Fibroblast of the aortic adventitia (primary cell): ENCODE results near the gene CEP152. TPM values are rescaled to one million over a fixed set of nuclear protein-coding genes. Genes with fewer than 3 reads are reported as not detected.

ENCODE experiments used
- DNase-seq: peaks from one replicate; pipeline ENCODE4 v3.0.0-alpha.2; 2010; ENCODE audit warnings: low read depth
- H3K4me3 ChIP-seq: 2 replicates; pipeline ENCODE4 v1.5.1; 2011; ENCODE audit warnings: low read depth, mild to moderate bottlenecking, control low read depth, low read length, moderate library complexity
- CTCF ChIP-seq: IDR thresholded peaks from 2 replicates; pipeline ENCODE4 v1.5.1; 2011; ENCODE audit warnings: mild to moderate bottlenecking, low read length, control low read depth, inconsistent platforms; ENCODE audit not compliant: insufficient read depth
- total RNA-seq: library from RNA; depleted of rRNA; stranded (reverse); fragments of >200 nt; gene quantifications from 2 replicates; pipeline ENCODE4 v1.2.3, GENCODE V29; 2012; ENCODE audit warnings: low replicate concordance

Gene CEP152
- total RNA-seq, 1 donor: 14.4 TPM

DNA sequence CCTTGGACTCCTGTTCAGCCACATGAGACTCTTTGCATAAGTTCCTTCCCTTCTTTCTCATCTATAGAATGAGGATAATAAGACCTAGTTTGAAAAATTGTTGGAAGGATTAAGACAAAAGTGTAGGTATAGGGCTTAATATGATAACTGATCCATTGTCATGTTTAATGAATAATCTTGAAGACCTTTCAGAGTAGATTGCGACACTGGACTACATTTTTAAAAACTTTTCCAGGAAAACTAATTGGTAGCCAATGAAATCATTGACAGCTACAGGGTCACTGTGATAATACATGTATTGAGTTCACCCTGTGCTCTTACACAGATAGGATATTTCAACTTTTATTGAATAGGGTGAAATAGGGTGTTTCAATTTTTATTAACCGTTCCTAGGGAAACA, 86.9 kb downstream of the CEP152 start:
- DNase-seq: no peak
- no peak for TF ChIP-seq CTCF
- no peak overlapping the region for H3K4me3 ChIP-seq

GRCh38 chr15:48722764-48723661, 87.9 kb downstream of the CEP152 start:
- DNase-seq: peak; percentile 81
- no peak overlapping the region for H3K4me3 ChIP-seq
- TF ChIP-seq CTCF: no peak

DNA sequence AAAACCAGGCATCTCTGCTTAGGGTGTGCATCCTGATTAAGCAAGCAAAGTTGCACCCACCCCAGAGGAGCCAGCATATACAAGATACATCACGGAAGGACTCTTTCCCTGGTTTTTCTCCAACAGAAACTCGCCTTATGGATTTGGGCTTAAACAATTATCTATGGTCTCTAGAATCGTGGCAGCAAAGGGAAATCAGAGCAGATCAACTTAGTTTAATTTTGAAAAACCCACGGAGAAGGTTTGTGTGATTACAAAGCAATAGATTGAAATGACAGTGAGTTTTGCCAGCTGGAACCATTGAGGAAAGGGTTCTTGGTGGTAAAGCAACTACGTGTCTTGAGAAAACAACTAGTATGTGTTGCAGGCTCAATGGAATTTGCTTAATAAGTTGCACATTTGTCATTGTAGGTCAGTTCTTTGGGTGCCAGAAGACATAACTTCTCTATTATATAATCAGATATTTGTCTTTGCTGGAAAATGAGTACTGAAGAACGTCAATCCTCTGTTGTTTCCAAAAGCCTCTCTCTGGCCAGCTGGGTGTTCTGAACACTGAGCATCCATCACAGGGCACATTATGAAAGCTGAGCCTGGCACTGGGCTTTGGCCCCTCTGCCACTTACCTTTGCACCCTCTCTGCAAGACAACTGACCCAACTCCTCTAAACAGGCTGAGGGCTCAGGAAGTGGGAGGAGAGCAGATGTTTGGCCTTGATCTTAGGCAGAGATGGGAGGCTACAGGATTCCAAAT, 89.6 kb downstream of the CEP152 start:
- no peak overlapping the region for H3K4me3 ChIP-seq
- TF ChIP-seq CTCF: no peak
- DNase-seq: peak; percentile 82

- peak; percentile 65 for DNase-seq
- TF ChIP-seq CTCF: no peak
- H3K4me3 ChIP-seq: no peak overlapping the region
Observed at GRCh38 chr15:48720646-48721045, 90.2 kb downstream of the CEP152 start.

DNA sequence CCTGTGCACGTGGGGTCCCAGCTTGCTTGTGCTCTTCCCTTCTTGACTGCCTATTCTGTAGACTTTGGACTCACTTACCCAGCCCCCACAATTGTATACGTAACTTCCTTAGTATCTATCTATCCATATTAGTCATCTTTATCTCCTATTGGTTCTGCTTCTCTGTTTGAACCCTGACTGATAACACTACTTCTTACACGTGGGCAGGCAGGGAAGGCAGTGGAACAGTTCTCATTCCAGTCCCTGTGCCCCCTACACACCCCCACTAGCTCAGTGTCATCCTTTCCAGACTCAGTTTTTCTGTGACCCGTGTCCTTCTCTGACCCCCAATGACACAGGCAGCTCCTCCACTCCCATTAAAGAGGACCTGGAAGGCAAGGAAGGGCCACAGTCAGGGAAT, 91.2 kb downstream of the CEP152 start:
- no peak for TF ChIP-seq CTCF
- no peak for DNase-seq
- no peak overlapping the region for H3K4me3 ChIP-seq

DNA sequence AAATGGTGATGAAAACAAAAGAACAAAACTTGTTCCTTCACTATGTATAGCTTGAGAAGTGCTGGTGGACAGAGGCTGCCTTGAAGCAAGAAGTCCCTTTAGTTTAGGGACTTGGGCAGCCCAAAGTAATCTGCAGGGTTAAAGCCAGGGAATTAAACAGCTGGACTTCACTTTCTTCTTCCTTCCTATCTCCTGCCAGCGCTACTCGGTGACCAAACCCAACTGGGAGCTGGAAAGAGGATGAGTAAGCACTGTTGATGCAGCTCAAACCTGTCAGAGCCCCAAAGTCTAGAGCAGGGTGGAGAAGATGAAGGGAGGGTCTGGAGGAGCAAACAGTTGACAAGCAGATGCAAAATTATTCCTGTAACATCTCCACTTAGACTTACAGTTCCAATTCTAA, 92.2 kb downstream of the CEP152 start:
- H3K4me3 ChIP-seq: no peak overlapping the region
- TF ChIP-seq CTCF: no peak
- peak; percentile 73 for DNase-seq
